HG03095 (cell line): ENCODE measurements around the gene CEBPB.

Experiments
- ATAC-seq: cut with Tn5 transposase; IDR thresholded peaks from one replicate; pipeline ENCODE4 v1.9.1; 2021; ENCODE audit warnings: moderate library complexity; ENCODE audit not compliant: unreplicated experiment

Gene CEBPB

DNA sequence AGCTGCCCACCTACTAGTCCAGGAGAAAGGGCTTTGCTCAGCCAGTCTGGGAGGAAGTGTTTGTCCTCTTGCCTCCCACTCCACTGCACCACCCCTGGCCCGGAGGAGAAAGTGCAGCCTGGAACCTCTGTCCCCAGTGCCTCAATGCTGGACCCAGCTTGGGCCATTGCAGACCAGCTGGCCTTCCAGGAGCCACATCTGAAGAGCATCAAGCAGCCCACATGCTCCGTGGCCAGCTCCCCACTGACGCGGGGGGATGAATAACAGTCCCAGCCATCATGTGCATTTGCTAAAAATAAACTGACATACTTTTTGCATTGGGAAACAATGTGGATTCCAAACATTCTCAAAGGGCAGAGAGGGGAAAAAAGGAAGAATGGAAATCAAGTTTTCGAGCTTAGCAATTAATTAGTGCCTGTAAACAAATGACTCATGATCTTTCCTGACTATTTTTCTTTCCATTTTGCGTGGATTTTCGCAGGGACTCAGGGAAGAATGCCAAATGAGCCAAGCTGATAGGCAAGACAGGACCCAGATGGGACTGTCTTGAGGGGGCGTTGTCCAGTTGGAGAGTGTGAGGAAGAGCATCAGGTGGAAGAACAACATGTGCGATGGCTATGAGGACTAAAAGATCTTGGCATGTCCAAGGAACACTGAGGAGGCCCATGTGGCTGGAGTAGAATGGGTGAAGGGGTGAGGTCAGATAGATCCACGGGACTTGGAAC lies 34.1 kb downstream of the CEBPB start:
- no peak for ATAC-seq

DNA sequence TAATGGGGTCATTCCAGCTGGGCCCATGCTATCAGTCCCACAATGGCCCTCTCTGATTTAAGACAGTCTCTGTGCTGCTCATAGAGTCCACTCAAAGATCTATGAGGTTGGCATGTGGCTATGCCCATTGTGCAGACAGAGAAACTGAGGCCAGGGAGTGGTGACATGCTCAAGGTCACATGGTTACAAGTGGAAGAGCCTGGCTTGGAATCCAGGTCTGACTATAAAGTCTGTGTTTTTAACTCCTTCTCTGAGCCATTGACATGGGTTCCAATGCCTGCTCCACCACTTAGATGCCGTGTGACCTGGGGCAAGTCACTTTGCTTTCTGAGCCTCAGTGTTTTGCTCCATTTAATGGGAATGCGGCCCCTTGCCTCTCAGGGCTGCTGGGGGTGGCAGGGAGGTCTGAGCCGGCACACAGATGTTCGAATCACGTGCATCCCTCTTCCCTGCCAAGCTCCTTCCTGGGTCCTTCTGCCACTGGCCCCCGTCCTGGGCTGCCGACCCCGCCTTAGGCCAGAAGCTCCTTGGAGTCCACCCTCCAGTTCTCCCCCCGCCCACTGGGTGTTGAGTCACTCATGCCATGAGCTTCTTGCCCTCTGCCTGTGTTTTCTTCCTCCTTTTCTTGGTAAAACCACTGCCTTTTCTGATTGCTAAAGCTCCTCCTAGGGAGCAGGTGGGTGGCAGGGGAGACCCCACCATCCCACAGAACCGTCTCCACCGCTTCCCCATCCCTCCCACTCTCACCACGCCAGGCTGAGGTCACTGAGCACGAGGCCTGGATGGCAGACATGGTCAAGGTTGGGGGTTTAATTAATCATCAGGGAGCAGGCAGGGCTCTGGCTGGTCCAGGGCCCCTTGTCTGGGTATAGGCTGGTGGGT lies 35.7 kb downstream of the CEBPB start:
- ATAC-seq = no peak

DNA sequence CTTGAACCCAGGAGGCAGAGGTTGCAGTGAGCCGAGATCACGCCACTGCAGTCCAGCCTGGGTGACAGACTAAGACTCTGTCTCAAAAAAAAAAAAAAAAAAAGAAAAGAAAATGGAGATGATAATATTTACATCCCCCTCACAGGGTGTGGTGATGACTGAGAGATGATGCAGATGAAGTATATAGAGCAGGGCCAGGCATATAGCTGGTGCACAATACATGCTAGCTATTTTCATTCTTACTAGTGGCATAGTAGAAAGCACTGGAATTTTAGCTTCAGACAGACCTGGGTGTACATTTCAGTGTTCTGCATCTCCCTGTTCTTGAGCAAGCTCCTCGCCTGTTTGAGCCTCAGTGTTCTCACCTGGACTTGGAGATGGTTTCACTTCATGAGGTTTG lies 36.9 kb downstream of the CEBPB start:
- ATAC-seq = no peak

DNA sequence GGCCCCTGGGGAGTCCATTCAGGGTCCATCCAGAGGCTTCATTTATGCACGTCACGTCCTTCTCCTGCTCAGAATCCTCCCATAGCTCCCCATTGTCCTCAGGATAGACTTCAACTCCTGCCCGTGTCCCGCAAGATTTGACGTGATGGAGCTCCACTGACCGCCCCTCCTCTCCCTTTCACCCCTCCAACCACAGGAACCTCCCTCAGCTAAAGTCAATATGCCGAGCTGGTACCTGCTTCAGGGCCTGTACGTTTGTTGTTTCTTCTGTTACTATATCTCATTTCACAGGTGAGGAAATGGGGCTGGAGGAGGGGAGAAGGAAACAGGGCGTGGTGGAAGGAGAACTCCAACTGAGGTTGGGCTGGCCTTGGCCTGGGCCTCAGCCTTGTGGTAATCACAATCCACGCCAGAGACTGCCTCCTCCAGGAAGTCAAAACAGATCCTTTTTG lies 38.6 kb downstream of the CEBPB start:
- no peak for ATAC-seq

DNA sequence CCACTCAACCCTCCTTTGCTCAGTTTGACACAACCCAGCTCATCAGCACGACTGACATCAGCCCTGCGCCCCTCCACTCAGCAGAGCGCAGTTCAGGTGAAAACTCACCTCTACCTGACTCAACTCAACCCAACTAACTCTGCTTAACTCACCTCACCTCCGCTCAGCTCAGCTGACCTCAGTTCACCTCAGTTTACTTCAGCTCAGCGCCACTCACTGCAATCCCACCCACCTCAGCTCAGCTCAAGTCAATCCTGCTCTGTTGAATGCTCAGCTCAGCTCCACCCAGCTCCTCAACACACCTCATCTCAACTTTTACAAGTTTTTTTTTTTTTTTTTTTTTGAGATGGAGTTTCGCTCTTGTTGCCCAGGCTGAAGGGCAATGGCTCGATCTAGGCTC lies 39.6 kb downstream of the CEBPB start:
- ATAC-seq = no peak

DNA sequence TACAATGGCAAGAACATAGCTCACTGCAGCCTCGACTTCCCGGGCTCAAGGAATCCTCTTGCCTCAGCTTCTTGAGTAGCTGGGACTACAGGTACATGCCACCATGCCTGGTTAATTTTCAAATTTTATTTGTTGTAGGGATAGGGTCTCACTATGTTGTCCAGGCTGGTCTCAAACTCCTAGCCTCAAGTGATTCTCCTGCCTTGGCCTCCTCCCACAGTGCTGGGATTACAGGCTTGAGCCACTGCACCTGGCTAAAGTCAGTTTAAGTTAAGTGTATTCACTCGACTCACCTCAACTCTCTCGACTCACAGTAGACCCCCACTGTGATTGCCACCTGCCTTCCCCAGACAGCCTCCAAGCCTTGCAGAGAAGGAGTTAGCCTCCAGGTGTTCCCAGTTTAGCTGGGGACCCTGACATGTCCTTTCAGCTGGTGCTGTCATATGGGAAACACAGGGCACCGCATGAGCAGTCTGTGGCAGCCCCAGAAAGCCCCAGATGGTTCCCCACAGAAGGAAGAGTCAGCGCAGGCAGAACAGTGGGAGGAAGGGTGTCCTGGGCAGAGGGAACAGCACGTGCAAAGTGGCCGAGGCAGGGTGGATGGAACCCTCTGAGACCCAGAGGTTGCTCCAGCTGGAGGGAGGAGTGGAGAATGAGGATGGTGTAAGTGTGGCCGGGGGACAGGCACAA lies 40.4 kb downstream of the CEBPB start:
- ATAC-seq = no peak

DNA sequence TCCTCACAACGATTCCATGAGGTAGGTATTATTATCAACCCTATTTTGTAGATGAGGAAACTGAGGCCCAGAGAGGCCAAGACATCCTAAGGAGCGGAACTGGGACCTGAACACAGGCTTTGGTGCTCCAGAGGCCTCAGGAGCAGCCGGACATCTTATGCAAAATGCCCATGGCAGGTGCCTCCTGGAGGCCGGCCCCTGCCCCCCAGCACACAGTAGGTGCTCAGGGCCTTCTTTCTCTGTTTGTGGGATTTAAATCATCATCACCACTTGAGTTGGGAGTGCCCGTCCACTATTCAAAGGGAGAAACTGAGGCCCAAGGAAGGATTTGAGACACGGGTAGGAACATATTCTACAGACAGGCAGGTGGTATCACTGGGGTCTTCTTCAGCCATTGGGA lies 41.2 kb downstream of the CEBPB start:
- ATAC-seq = no peak

DNA sequence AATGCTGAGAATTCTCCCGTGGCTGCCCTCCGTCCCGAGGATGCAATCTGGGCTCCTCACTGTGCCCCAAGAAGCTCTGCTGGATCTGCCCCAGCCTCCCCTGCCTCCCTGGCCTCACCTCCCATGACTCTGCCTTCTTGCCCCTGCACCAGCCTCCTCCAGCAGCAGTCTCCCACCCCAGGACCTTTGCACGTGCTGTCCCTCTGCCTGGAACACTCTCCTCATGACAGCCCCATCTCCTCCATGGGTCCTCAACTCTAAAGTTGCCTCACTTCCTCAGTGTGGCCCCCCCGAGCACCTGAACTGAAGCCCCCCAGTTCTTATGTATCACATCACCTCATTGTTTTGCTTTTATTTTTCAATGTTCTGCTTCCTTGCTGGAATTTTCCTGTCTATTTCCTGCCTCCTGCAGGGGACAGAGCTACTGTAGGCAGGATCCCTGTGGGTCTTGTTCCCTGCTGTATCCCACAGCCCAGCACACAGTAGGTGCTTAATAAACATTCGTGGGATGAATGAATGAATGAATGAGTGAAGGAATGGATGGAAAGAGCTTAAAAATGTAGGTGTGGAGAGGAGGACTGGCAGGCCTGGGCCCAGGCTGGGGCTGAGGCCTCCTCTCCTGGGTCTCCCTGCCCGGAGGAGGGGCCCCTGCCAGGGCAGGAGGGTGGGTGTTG lies 42.2 kb downstream of the CEBPB start:
- ATAC-seq = no peak

DNA sequence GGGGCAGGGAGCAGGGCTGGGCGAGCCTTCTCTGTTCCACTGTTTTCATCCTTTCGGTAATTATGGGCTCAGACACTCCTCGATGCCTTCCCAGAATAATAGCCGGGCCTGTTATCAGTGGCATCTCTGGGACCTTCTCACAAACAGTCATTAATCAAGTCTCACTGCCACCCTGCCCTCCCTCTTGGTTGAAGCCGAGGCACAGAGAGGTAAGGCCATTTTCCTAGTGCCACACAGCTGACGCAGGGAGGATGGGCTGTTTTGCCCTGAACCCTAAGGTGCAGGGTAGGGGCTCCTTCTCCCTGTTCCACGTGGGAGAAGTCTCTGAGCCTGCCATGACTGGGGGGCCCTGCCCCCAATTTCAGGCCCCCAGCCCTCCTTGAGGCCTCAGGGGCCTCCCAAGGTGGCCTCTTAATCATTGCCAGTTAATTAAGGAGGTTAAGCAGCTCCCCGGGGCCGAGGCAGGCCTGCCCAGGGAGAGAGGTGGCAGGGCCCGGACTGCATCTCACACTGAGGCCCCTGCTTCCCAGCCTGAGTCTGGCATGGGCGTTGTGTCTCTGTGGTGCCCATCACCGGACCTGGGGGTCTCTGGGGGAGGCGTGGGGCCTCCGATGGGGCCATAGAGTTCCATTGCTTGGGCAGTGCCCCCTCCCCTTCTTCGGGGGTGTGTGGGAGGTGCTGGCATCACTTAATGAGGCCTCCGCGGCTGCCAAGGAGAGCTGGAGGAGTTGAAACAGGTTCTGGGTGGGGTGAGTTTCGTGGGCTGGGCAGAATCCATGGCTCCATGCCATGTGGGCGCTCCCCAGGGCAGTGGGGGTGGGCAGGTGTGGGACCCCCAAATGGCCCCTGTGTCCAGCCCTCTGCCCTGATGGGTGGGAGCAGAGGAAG lies 42.9 kb downstream of the CEBPB start:
- ATAC-seq = no peak

DNA sequence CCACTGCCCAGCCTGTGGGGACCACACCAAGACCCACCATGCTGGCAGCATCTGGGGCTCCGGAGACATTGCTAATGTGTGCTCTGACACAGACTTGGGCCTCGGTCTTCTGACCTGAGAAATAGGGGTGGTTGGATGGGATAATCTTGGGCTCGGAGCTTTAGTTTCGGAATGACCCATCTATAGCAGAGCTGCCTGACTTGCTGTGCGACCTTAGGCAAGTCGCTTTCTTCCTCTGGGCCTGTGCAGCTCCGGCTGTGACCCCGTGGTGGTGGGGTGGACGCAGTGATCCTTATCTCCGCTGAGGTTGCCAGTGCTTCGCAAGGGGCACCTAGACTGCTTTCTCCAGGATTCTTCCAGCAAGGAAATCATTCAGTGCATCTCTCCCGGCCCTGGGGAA lies 43.7 kb downstream of the CEBPB start:
- ATAC-seq = no peak

DNA sequence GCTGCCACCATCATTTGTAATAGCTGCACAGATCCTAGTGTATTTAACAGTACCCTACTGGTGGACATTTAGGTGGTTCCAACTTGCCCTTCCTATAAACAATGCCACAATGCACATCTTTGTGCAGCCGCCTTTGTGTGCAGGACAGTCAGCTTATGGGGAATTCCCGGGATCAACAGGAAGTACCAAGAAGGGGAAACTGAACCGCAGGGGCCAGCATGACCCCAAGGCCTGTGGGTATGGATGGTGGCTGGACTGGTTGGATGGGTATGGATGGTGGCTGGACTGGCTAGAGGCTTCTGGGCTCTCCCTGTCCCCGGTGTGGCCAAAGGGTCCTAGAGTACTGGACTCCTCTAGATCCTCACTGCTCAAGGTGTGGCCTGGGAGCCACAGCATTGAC lies 46.7 kb downstream of the CEBPB start:
- ATAC-seq = no peak

DNA sequence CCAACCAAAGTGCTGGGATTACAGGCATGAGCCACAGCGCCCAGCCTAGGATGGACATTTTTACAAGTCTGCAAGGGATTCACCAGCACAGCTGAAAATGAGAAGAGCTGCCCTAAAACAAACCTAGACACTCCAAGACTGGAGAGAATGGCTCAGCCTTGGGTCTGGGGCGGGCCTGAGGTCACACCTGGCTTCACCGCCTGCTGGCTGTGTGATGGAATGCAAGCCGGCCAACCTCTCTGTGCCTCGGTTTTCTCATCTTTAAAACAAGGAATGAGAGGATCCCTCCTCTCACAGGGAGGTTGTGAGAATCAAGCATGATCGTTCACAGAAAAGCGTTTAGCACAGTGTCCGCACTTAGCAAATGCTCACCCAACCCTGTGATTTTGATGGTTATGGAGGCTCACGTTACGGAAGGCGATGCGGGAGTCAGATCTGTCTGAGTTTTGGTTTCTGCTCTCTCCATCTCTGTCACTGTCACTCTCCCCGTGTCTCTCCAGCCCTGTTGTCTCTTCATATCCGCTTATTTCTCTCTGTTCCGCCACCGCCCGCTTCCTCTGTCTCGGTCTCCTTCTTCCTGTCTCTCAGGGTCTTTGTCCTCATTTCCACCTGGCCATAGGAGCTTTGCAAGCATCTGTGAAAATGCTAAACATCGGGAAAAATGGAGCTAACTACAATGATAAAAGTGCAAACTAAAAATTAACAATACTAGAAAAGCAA lies 47.6 kb downstream of the CEBPB start:
- no peak for ATAC-seq

DNA sequence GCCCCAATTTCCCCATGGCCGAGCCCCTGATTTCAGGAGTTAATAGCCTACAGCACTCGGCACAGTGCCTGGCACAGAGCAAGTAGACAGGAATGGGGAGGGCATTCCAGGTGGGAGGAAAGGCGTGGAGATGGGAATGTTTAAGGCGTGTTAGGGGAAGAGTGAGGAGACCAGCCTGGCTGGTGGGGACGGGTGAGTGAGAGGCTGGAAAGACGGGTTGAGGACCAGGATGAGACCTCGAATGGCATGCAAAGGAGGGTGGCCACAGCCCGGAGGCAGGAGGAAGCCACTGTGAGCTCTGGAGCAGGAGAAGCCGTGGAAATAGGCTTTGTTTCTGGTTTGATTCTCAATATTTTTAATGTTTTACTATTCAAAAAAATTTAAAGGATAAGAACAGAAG lies 49.5 kb downstream of the CEBPB start:
- ATAC-seq = no peak

DNA sequence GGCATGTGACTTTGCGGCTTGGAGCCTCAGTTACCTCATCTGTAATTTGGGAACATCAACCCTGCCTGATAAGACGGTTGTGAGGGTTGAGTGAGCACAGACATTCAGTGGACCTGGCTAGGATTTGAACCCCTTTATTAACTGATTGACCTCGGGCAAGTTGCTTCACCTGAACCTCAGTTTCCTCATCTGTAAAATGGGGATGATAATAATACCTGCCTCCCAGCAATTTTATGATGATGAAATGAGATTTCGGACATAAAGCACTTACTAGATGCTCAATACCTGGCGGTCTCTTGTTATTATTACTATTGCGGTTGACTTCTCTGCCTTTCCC lies 51.5 kb downstream of the CEBPB start:
- ATAC-seq = no peak
